Esophagus (tissue), 2 donors: ENCODE measurements around the gene PRR18. TPM values are rescaled to one million over a fixed set of nuclear protein-coding genes. Genes with fewer than 3 reads are reported as not detected.

ENCODE experiments used
- H3K27ac ChIP-seq, 2 donors: one replicate each; pipeline ENCODE4 v1.5.1; 2013; ENCODE audit warnings: low read depth in 2 of 2, mild to moderate bottlenecking in 2 of 2, inconsistent platforms in 1 of 2, low read length in 1 of 2, moderate library complexity in 1 of 2
- H3K27me3 ChIP-seq, 2 donors: one replicate each; pipeline ENCODE4 v1.6.1; 2013; ENCODE audit warnings: low read length in 2 of 2, control low read depth in 1 of 2, mild to moderate bottlenecking in 1 of 2; ENCODE audit not compliant: insufficient read depth in 2 of 2, control insufficient read depth in 1 of 2
- H3K36me3 ChIP-seq, 2 donors: one replicate each; pipeline ENCODE4 v1.6.1; 2013; ENCODE audit warnings: low read length in 1 of 2; ENCODE audit not compliant: control insufficient read depth in 2 of 2, insufficient read depth in 2 of 2
- H3K4me1 ChIP-seq, 2 donors: one replicate each; pipeline ENCODE4 v1.6.1; 2013; ENCODE audit warnings: low read length in 1 of 2; ENCODE audit not compliant: control insufficient read depth in 2 of 2, insufficient read depth in 2 of 2
- H3K4me3 ChIP-seq, 2 donors: one replicate each; pipeline ENCODE4 v1.5.1; 2013; ENCODE audit warnings: low read length in 2 of 2, mild to moderate bottlenecking in 2 of 2, low read depth in 1 of 2, moderate library complexity in 1 of 2
- H3K9me3 ChIP-seq, 2 donors: one replicate each; pipeline ENCODE4 v1.6.1; 2013; ENCODE audit warnings: mild to moderate bottlenecking in 2 of 2, low read depth in 1 of 2, low read length in 1 of 2, moderate library complexity in 1 of 2; ENCODE audit not compliant: control insufficient read depth in 2 of 2, insufficient read depth in 1 of 2
- WGBS, 2 donors: extraction: QIAGEN DNeasy Blood & Tissue Kit; methylation state at CpG; one replicate each; pipeline ENCODE4 v1.1.7; 2013; 5-methylcytosine and 5-hydroxymethylcytosine counted together
- polyA plus RNA-seq, 2 donors: library from polyadenylated mRNA; stranded (reverse); fragments of 200-250 nt; gene quantifications; one replicate each; pipeline ENCODE4 v1.2.3, GENCODE V29; 2013
- donor health status: healthy with polysubstance abuse.
- donor health status: Bipolar disorder and iron deficiency.

Gene PRR18
- polyA plus RNA-seq, 2 donors = not detected

GRCh38 chr6:166318227-166318626 is 10.0 kb upstream of the PRR18 start:
- Histone ChIP-seq H3K9me3 (no peaks in the 10 kb centered on the region), H3K4me3 (no peak overlapping the region), H3K27me3 (no peaks in the 10 kb centered on the region), H3K4me1 (no peaks in the 10 kb centered on the region), H3K27ac (no peak overlapping the region), H3K36me3 (peaks cover 3 to 6% of the 10 kb centered on the region in 2 donors)
- 85 to 87% methylated on average over 13 to 14 of the region's 14 CpGs for WGBS, 2 donors

- WGBS, 2 donors = 84 to 87% methylated on average over 19 of the region's 19 CpGs
- Histone ChIP-seq H3K4me3 (no peak overlapping the region), H3K4me1 (no peaks in the 10 kb centered on the region), H3K9me3 (no peaks in the 10 kb centered on the region), H3K27ac (no peak overlapping the region), H3K27me3 (no peaks in the 10 kb centered on the region), H3K36me3 (peaks cover 3 to 6% of the 10 kb centered on the region in 2 donors)
These were observed 9.3 kb upstream of the PRR18 start for GRCh38 chr6:166317261-166318212.

- H3K36me3 ChIP-seq = peaks cover 0 to 3% of the 10 kb centered on the region in 2 donors
- no peaks in the 10 kb centered on the region for H3K4me1 ChIP-seq
- no peak overlapping the region for H3K4me3 ChIP-seq
- 74 to 79% methylated on average over 11 of the region's 11 CpGs for WGBS, 2 donors
- H3K9me3 ChIP-seq = no peaks in the 10 kb centered on the region
- no peaks in the 10 kb centered on the region for H3K27me3 ChIP-seq
- H3K27ac ChIP-seq = no peak overlapping the region
These were observed 7.2 kb upstream of the PRR18 start for GRCh38 chr6:166315436-166315835.

GRCh38 chr6:166314454-166314853 is 6.3 kb upstream of the PRR18 start:
- H3K9me3 ChIP-seq = no peaks in the 10 kb centered on the region
- no peak overlapping the region for H3K4me3 ChIP-seq
- 80% methylated on average over 9 of the region's 9 CpGs for WGBS, 2 donors
- H3K27me3 ChIP-seq = no peaks in the 10 kb centered on the region
- no peaks in the 10 kb centered on the region for H3K4me1 ChIP-seq
- no peak overlapping the region for H3K27ac ChIP-seq
- peaks cover 0 to 3% of the 10 kb centered on the region in 2 donors for H3K36me3 ChIP-seq

- Histone ChIP-seq H3K9me3 (no peaks in the 10 kb centered on the region), H3K4me1 (peaks cover 0 to 2% of the 10 kb centered on the region in 2 donors), H3K4me3 (no peak overlapping the region), H3K36me3 (no peaks in the 10 kb centered on the region), H3K27ac (no peak overlapping the region), H3K27me3 (peaks cover 0 to 5% of the 10 kb centered on the region in 2 donors)
- 54 to 58% methylated on average over 18 of the region's 18 CpGs for WGBS, 2 donors
These were observed 5.3 kb upstream of the PRR18 start for GRCh38 chr6:166313255-166314070.

GRCh38 chr6:166312832-166313231 is 4.6 kb upstream of the PRR18 start:
- H3K27me3 ChIP-seq = peaks cover 0 to 7% of the 10 kb centered on the region in 2 donors
- H3K4me1 ChIP-seq = peaks cover 0 to 5% of the 10 kb centered on the region in 2 donors
- no peaks in the 10 kb centered on the region for H3K9me3 ChIP-seq
- H3K4me3 ChIP-seq = no peak overlapping the region
- WGBS, 2 donors = 63 to 64% methylated on average over 1 of the region's 1 CpG
- no peaks in the 10 kb centered on the region for H3K36me3 ChIP-seq
- H3K27ac ChIP-seq = no peak overlapping the region

GRCh38 chr6:166310634-166311033 is 2.4 kb upstream of the PRR18 start:
- Histone ChIP-seq H3K9me3 (no peaks in the 10 kb centered on the region), H3K36me3 (no peaks in the 10 kb centered on the region), H3K4me1 (peaks cover 0 to 14% of the 10 kb centered on the region in 2 donors), H3K27me3 (peaks cover 0 to 22% of the 10 kb centered on the region in 2 donors), H3K27ac (no peak overlapping the region), H3K4me3 (no peak overlapping the region)
- WGBS, 2 donors = 94 to 96% methylated on average over 12 of the region's 12 CpGs

GRCh38 chr6:166309977-166310376 is 1.8 kb upstream of the PRR18 start:
- H3K27ac ChIP-seq = no peak overlapping the region
- WGBS, 2 donors = 82 to 92% methylated on average over 9 of the region's 9 CpGs
- peaks cover 0 to 22% of the 10 kb centered on the region in 2 donors for H3K27me3 ChIP-seq
- no peaks in the 10 kb centered on the region for H3K9me3 ChIP-seq
- no peak overlapping the region for H3K4me3 ChIP-seq
- no peaks in the 10 kb centered on the region for H3K36me3 ChIP-seq
- peaks cover 0 to 14% of the 10 kb centered on the region in 2 donors for H3K4me1 ChIP-seq

- Histone ChIP-seq H3K9me3 (no peaks in the 10 kb centered on the region), H3K27me3 (peaks cover 0 to 22% of the 10 kb centered on the region in 2 donors), H3K4me3 (no peak overlapping the region), H3K27ac (no peak overlapping the region), H3K4me1 (peaks cover 0 to 14% of the 10 kb centered on the region in 2 donors), H3K36me3 (no peaks in the 10 kb centered on the region)
- WGBS, 2 donors = 55 to 67% methylated on average over 11 of the region's 11 CpGs
These were observed 787 bp upstream of the PRR18 start for GRCh38 chr6:166308769-166309589.
